K562 (cell line): ENCODE results near the gene ZNF628. TPM values are rescaled to one million over a fixed set of nuclear protein-coding genes. Genes with fewer than 3 reads are reported as not detected.

Experiments
- BACH1 ChIP-seq: fragments of 200-800 bp; sonication (Bioruptor generic); IDR thresholded peaks from 2 replicates; pipeline ENCODE4 v1.6.1; 2016; ENCODE audit warnings: missing genetic modification characterization, missing compliant biosample characterization
- ELK3 ChIP-seq: fragments of 450-650 bp; formaldehyde crosslinking; IDR thresholded peaks from 2 replicates; pipeline ENCODE4 v1.4.0; 2020; ENCODE audit warnings: mild to moderate bottlenecking
- ETV1 ChIP-seq: fragments of 450-650 bp; conservative IDR thresholded peaks from 2 replicates; pipeline ENCODE4 v1.6.1; 2016; ENCODE audit warnings: missing genetic modification characterization, control low read depth, low read depth, missing compliant biosample characterization
- GATA2 ChIP-seq: sonication (generic); formaldehyde crosslinking; IDR thresholded peaks from 2 replicates; pipeline ENCODE4 v1.4.0; 2020; ENCODE audit warnings: mild to moderate bottlenecking, missing genetic modification reagents
- HIVEP1 ChIP-seq: fragments of 250-450 bp; sonication (Bioruptor Pico); IDR thresholded peaks from 2 replicates; pipeline ENCODE4 v1.4.0; 2020; ENCODE audit warnings: mild to moderate bottlenecking
- HMBOX1 ChIP-seq: sonication (generic); IDR thresholded peaks from 2 replicates; pipeline ENCODE4 v1.6.1; 2016
- HNRNPH1 ChIP-seq: fragments of 200-400 bp; formaldehyde crosslinking; optimal IDR thresholded peaks from 2 replicates; pipeline ENCODE3; 2017; ENCODE audit warnings: low read depth, mild to moderate bottlenecking, low read length, moderate library complexity
- HNRNPK ChIP-seq: fragments of 200-400 bp; formaldehyde crosslinking; IDR thresholded peaks from one replicate; pipeline ENCODE4 v1.6.1; 2018; ENCODE audit warnings: mild to moderate bottlenecking, low read depth, low read length; ENCODE audit not compliant: poor library complexity, severe bottlenecking
- IRF1 ChIP-seq: sonication (generic); formaldehyde crosslinking; IDR thresholded peaks from 2 replicates; pipeline ENCODE4 v1.8.0; 2022; ENCODE audit warnings: missing genetic modification reagents, mild to moderate bottlenecking, borderline replicate concordance
- MAFK ChIP-seq: IDR thresholded peaks from 2 replicates; pipeline ENCODE4 v1.6.1; 2011; ENCODE audit warnings: low read length, improper control_type of control experiment
- NCOA2 ChIP-seq, 2 experiments: fragments of 450-650 bp; IDR thresholded peaks; 2 replicates each; pipeline ENCODE4 v1.6.1; 2018; ENCODE audit warnings: mild to moderate bottlenecking in 2 of 2, moderate library complexity in 1 of 2; ENCODE audit not compliant: partially characterized antibody in 2 of 2
- NFE2L1 ChIP-seq: fragments of 450-650 bp; IDR thresholded peaks from 2 replicates; pipeline ENCODE4 v1.6.1; 2016; ENCODE audit warnings: missing genetic modification characterization, low read depth, mild to moderate bottlenecking, missing compliant biosample characterization, moderate library complexity, borderline replicate concordance
- NUFIP1 ChIP-seq: fragments of 450-650 bp; IDR thresholded peaks from 2 replicates; pipeline ENCODE4 v1.6.1; 2018; ENCODE audit not compliant: partially characterized antibody
- SMARCB1 ChIP-seq: IDR thresholded peaks from 2 replicates; pipeline ENCODE4 v1.6.1; 2011; ENCODE audit warnings: improper control_type of control experiment, low read depth; ENCODE audit not compliant: insufficient read length
- TCF15 ChIP-seq: fragments of 250-450 bp; sonication (Bioruptor Pico); IDR thresholded peaks from 2 replicates; pipeline ENCODE4 v1.8.0; 2022; ENCODE audit warnings: moderate library complexity, mild to moderate bottlenecking, inconsistent platforms
- THRA ChIP-seq: fragments of 450-650 bp; IDR thresholded peaks from 2 replicates; pipeline ENCODE4 v1.6.1; 2017; ENCODE audit warnings: mild to moderate bottlenecking, moderate library complexity
- WHSC1 ChIP-seq: IDR thresholded peaks from one replicate; pipeline ENCODE4 v1.6.1; 2012; ENCODE audit warnings: low read length, control low read depth, inconsistent platforms
- ZBED1 ChIP-seq: IDR thresholded peaks from 2 replicates; pipeline ENCODE4 v1.6.1; 2014
- ZNF124 ChIP-seq: sonication (generic); formaldehyde crosslinking; IDR thresholded peaks from 2 replicates; pipeline ENCODE4 v1.8.1; 2022; ENCODE audit warnings: missing genetic modification reagents
- ZNF354B ChIP-seq: fragments of 250-450 bp; sonication (Bioruptor Pico); IDR thresholded peaks from 2 replicates; pipeline ENCODE4 v1.4.0; 2020
- ZNF436 ChIP-seq: fragments of 250-450, 450-650 bp; sonication (Bioruptor Pico); formaldehyde crosslinking; IDR thresholded peaks from 2 replicates; pipeline ENCODE4 v1.7.0; 2020; ENCODE audit warnings: mild to moderate bottlenecking
- ZNF639 ChIP-seq, 2 experiments: fragments of 200-800 bp in 1 of 2; sonication (Bioruptor generic) in 1 of 2; sonication (generic) in 1 of 2; formaldehyde crosslinking in 1 of 2; IDR thresholded peaks in 1 of 2; conservative IDR thresholded peaks in 1 of 2; 2 replicates each; pipeline versions ENCODE4 v1.5.0 to v1.6.1; 2016 to 2020; ENCODE audit warnings: missing compliant biosample characterization in 1 of 2, missing genetic modification characterization in 1 of 2, missing genetic modification reagents in 1 of 2
- ZNF695 ChIP-seq: fragments of 450-650 bp; formaldehyde crosslinking; IDR thresholded peaks from 2 replicates; pipeline ENCODE4 v1.4.0; 2020; ENCODE audit warnings: mild to moderate bottlenecking, moderate library complexity
- polyA plus RNA-seq, 8 experiments: library from polyadenylated mRNA; depleted of rRNA in 4 of 8; stranded (reverse) in 5 of 8; unstranded in 3 of 8; fragments of >200 nt; fragmentation: Nextera tagmentation in 2 of 8; fragmentation: Illumina TruSeq in 1 of 8; extraction: Ambion mirVana in 2 of 8; extraction: Trizol in 1 of 8; gene quantifications; 2 replicates each; pipeline versions ENCODE4 v1.2.1 to v1.2.3, GENCODE V29; 2011 to 2014; ENCODE audit warnings: inconsistent platforms in 1 of 8, missing spikeins in 1 of 8
- total RNA-seq, 7 experiments: library from RNA; depleted of rRNA in 6 of 7; stranded (reverse); fragments of >200 nt in 6 of 7; fragmentation: Illumina TruSeq in 2 of 7; extraction: Trizol in 2 of 7; gene quantifications; 2 replicates each; pipeline versions ENCODE4 v1.2.1 to v1.2.3, GENCODE V29; 2011 to 2021; ENCODE audit warnings: low replicate concordance in 1 of 7

Gene ZNF628
- total and polyA plus RNA-seq, 9 of the 15 experiments (the other 6 are each of a cell fraction or from before 2014, with no cell fraction given), result 0.13 to 13.6 (median 2.2) TPM; not detected in 3

- TF ChIP-seq SMARCB1 (no peak), BACH1 (tag) (no peak), ZNF354B (no peak), ETV1 (tag) (no peak), WHSC1 (no peak), HIVEP1 (CRISPR knock-in tag) (no peak), ZNF436 (no peak), MAFK (0 out of 2 replicates have a peak, but pooled peaks have one; percentile 12), ZNF639 (CRISPR knock-in tag; conservative IDR thresholded peaks at IDR 0.05 in 1 of 2, IDR thresholded peaks at IDR 0.05 in 1 of 2) (no peak; a peak in 1 of 4 replicates), NUFIP1 (no peak), ZBED1 (no peak), THRA (no peak), ZNF695 (CRISPR knock-in tag) (no peak), HMBOX1 (no peak), HNRNPK (no peak), NCOA2 (IDR thresholded peaks at IDR 0.05; ENCODE audit: partially characterized antibody in 2 of 2) (no peak), ZNF124 (CRISPR knock-in tag) (no peak), NFE2L1 (no peak), IRF1 (CRISPR knock-in tag) (peak; percentile 85; the same call in 1 of the 2 replicates), GATA2 (no peak), TCF15 (CRISPR knock-in tag) (no peak; the same call in 1 of the 2 replicates), HNRNPH1 (no peak), ELK3 (CRISPR knock-in tag) (no peak)
Observed at GRCh38 chr19:55476100-55476775, at the start of gene ZNF628 (continued).
